Effector memory CD8-positive, alpha-beta T cell (primary cell): ENCODE data around the gene PRUNE2.
"Not testable (repeated sequence)": the region's sequence is repeated elsewhere in the genome, so short reads cannot be mapped to it uniquely, and the experiment has no call there.

Source experiments
- ATAC-seq: fragments of 150-1000 bp; cut with Tn5 transposase; replicated peaks from 2 replicates; pipeline ENCODE4 v1.10.0; 2021; ENCODE audit warnings: mild to moderate bottlenecking, moderate library complexity
- DNase-seq, 3 experiments: peaks; one replicate each; pipeline ENCODE4 v3.0.0; 2021
- H3K27ac Mint-ChIP-seq, 2 donors: one replicate each; pipeline ENCODE4 v1.8.0; 2022; ENCODE audit warnings: mild to moderate bottlenecking in 2 of 2, mixed read lengths in 2 of 2, moderate library complexity in 2 of 2
- H3K27me3 Mint-ChIP-seq, 2 donors: one replicate each; pipeline ENCODE4 v1.8.0; 2022; ENCODE audit warnings: mixed read lengths in 2 of 2
- H3K36me3 Mint-ChIP-seq: one replicate; pipeline ENCODE4 v1.8.0; 2022; ENCODE audit warnings: mild to moderate bottlenecking, moderate library complexity, mixed read lengths; ENCODE audit not compliant: insufficient read depth
- H3K4me1 Mint-ChIP-seq, 2 donors: one replicate each; pipeline ENCODE4 v1.8.0; 2022; ENCODE audit warnings: low read depth in 2 of 2, mixed read lengths in 2 of 2
- H3K4me3 Mint-ChIP-seq, 2 donors: one replicate each; pipeline ENCODE4 v1.8.0; 2022; ENCODE audit warnings: mild to moderate bottlenecking in 2 of 2, mixed read lengths in 2 of 2, moderate library complexity in 2 of 2
- H3K9me3 Mint-ChIP-seq, 2 donors: one replicate each; pipeline ENCODE4 v1.8.0; 2022; ENCODE audit warnings: mixed read lengths in 2 of 2

PRUNE2 gene

GRCh38 chr9:76681556-76681955 is 224.4 kb downstream of the PRUNE2 start:
- DNase-seq, result no peak
- Mint-ChIP-seq H3K4me1 (no peaks in the 10 kb centered on the region), H3K27ac (no peak overlapping the region), H3K4me3 (no peak overlapping the region), H3K9me3 (no peaks in the 10 kb centered on the region), H3K36me3 (no peaks in the 10 kb centered on the region), H3K27me3 (peaks cover 0 to 5% of the 10 kb centered on the region in 2 donors)
- no peak for ATAC-seq

GRCh38 chr9:76680716-76681425 is 225.0 kb downstream of the PRUNE2 start:
- DNase-seq, result no peak
- H3K4me3 Mint-ChIP-seq, result peak overlapping the region in 1 of 2 donors; percentile 3
- no peak overlapping the region for H3K27ac Mint-ChIP-seq

GRCh38 chr9:76677481-76678055 is 228.3 kb downstream of the PRUNE2 start:
- Mint-ChIP-seq H3K4me3 (no peak overlapping the region), H3K27ac (no peak overlapping the region), H3K4me1 (no peaks in the 10 kb centered on the region), H3K27me3 (peaks cover 0 to 5% of the 10 kb centered on the region in 2 donors), H3K9me3 (no peaks in the 10 kb centered on the region), H3K36me3 (no peaks in the 10 kb centered on the region)
- ATAC-seq (no peak), DNase-seq (no peak)

More at GRCh38 chr9:76680716-76681425, 225.0 kb downstream of the PRUNE2 start:
- H3K4me1 Mint-ChIP-seq, result no peaks in the 10 kb centered on the region
- no peaks in the 10 kb centered on the region for H3K36me3 Mint-ChIP-seq
- H3K27me3 Mint-ChIP-seq, result peaks cover 0 to 5% of the 10 kb centered on the region in 2 donors
- H3K9me3 Mint-ChIP-seq, result no peaks in the 10 kb centered on the region
- no peak for ATAC-seq

- DNase-seq, result no peak
- peaks cover 0 to 5% of the 10 kb centered on the region in 2 donors for H3K27me3 Mint-ChIP-seq
- no peaks in the 10 kb centered on the region for H3K4me1 Mint-ChIP-seq
- no peak overlapping the region for H3K27ac Mint-ChIP-seq
- H3K4me3 Mint-ChIP-seq, result no peak overlapping the region
- no peak for ATAC-seq
- no peaks in the 10 kb centered on the region for H3K36me3 Mint-ChIP-seq
- H3K9me3 Mint-ChIP-seq, result no peaks in the 10 kb centered on the region
Measured at GRCh38 chr9:76676857-76677256, 229.1 kb downstream of the PRUNE2 start.

- peaks cover 6 to 8% of the 10 kb centered on the region in 2 donors for H3K27me3 Mint-ChIP-seq
- H3K9me3 Mint-ChIP-seq, result no peaks in the 10 kb centered on the region
- H3K4me3 Mint-ChIP-seq, result no peak overlapping the region
- no peaks in the 10 kb centered on the region for H3K36me3 Mint-ChIP-seq
- no peak overlapping the region for H3K27ac Mint-ChIP-seq
- ATAC-seq (no peak), DNase-seq (no peak)
- peaks cover 0 to 9% of the 10 kb centered on the region in 2 donors for H3K4me1 Mint-ChIP-seq
Measured at GRCh38 chr9:76667521-76667957, 238.4 kb downstream of the PRUNE2 start.

- H3K4me3 Mint-ChIP-seq, DNase-seq: not testable (repeated sequence)
Measured at GRCh38 chr9:76665966-76666365, 239.9 kb downstream of the PRUNE2 start.

GRCh38 chr9:76665458-76665857 is 240.5 kb downstream of the PRUNE2 start:
- Mint-ChIP-seq H3K4me3 (no peak overlapping the region), H3K27me3 (peaks cover 0 to 8% of the 10 kb centered on the region in 2 donors), H3K27ac (no peak overlapping the region), H3K9me3 (no peaks in the 10 kb centered on the region), H3K36me3 (no peaks in the 10 kb centered on the region), H3K4me1 (peaks cover 0 to 13% of the 10 kb centered on the region in 2 donors)
- DNase-seq (no peak), ATAC-seq (no peak)

More at GRCh38 chr9:76665966-76666365, 239.9 kb downstream of the PRUNE2 start:
- not testable (repeated sequence) for H3K27me3 Mint-ChIP-seq, H3K36me3 Mint-ChIP-seq, ATAC-seq, H3K9me3 Mint-ChIP-seq, H3K27ac Mint-ChIP-seq
- H3K4me1 Mint-ChIP-seq, result peaks cover 0 to 13% of the 10 kb centered on the region in 2 donors

- Mint-ChIP-seq H3K4me3 (no peak overlapping the region), H3K27ac (no peak overlapping the region), H3K36me3 (no peaks in the 10 kb centered on the region), H3K4me1 (peaks cover 0 to 13% of the 10 kb centered on the region in 2 donors), H3K27me3 (peaks cover 0 to 8% of the 10 kb centered on the region in 2 donors), H3K9me3 (no peaks in the 10 kb centered on the region)
- DNase-seq (no peak), ATAC-seq (no peak)
Measured at GRCh38 chr9:76664120-76664519, 241.8 kb downstream of the PRUNE2 start.

- no peak for ATAC-seq
- peak overlapping the region in 1 of 2 donors; percentile 20 for H3K4me3 Mint-ChIP-seq
- no peaks in the 10 kb centered on the region for H3K9me3 Mint-ChIP-seq
- H3K4me1 Mint-ChIP-seq, result peaks cover 4 to 26% of the 10 kb centered on the region in 2 donors
- DNase-seq, result no peak
- peak overlapping the region in 1 of 2 donors; percentile 64 for H3K27ac Mint-ChIP-seq
- no peaks in the 10 kb centered on the region for H3K36me3 Mint-ChIP-seq
- peaks cover 0 to 8% of the 10 kb centered on the region in 2 donors for H3K27me3 Mint-ChIP-seq
Measured at GRCh38 chr9:76662476-76663281, 243.2 kb downstream of the PRUNE2 start.

GRCh38 chr9:76658510-76659231 is 247.2 kb downstream of the PRUNE2 start:
- H3K27me3 Mint-ChIP-seq, result no peaks in the 10 kb centered on the region
- DNase-seq (peak in 2 of 3 experiments; percentile 5 to 16), ATAC-seq (peak; percentile 74)
- H3K4me3 Mint-ChIP-seq, result no peak overlapping the region
- H3K27ac Mint-ChIP-seq, result peak overlapping the region in 1 of 2 donors; percentile 38
- H3K36me3 Mint-ChIP-seq, result no peaks in the 10 kb centered on the region
- peaks cover 18 to 57% of the 10 kb centered on the region in 2 donors for H3K4me1 Mint-ChIP-seq
- H3K9me3 Mint-ChIP-seq, result no peaks in the 10 kb centered on the region

- DNase-seq (no peak), ATAC-seq (no peak)
- Mint-ChIP-seq H3K4me3 (no peak overlapping the region), H3K9me3 (no peaks in the 10 kb centered on the region), H3K36me3 (no peaks in the 10 kb centered on the region), H3K27ac (peak overlapping the region in 1 of 2 donors; percentile 90), H3K4me1 (peaks cover 18 to 53% of the 10 kb centered on the region in 2 donors), H3K27me3 (no peaks in the 10 kb centered on the region)
Measured at GRCh38 chr9:76657265-76657664, 248.6 kb downstream of the PRUNE2 start.

- H3K36me3 Mint-ChIP-seq, result peaks cover 3% of the 10 kb centered on the region
- ATAC-seq, result no peak
Measured at GRCh38 chr9:76655971-76656370, 249.9 kb downstream of the PRUNE2 start.

GRCh38 chr9:76655121-76655541 is 250.8 kb downstream of the PRUNE2 start:
- H3K36me3 Mint-ChIP-seq, result peaks cover 3% of the 10 kb centered on the region
- peaks cover 29 to 71% of the 10 kb centered on the region in 2 donors for H3K4me1 Mint-ChIP-seq
- no peaks in the 10 kb centered on the region for H3K27me3 Mint-ChIP-seq
- ATAC-seq, result peak; percentile 73
- H3K27ac Mint-ChIP-seq, result peak overlapping the region; percentile 62 to 90
- peak overlapping the region; percentile 42 to 62 for H3K4me3 Mint-ChIP-seq
- H3K9me3 Mint-ChIP-seq, result no peaks in the 10 kb centered on the region
- DNase-seq, result peak in 1 of 3 experiments; percentile 15

More at GRCh38 chr9:76655971-76656370, 249.9 kb downstream of the PRUNE2 start:
- Mint-ChIP-seq H3K4me3 (peak overlapping the region in 1 of 2 donors; percentile 62), H3K9me3 (no peaks in the 10 kb centered on the region), H3K4me1 (peaks cover 24 to 65% of the 10 kb centered on the region in 2 donors), H3K27me3 (no peaks in the 10 kb centered on the region), H3K27ac (peak overlapping the region in 1 of 2 donors; percentile 90)
- DNase-seq, result no peak
